Liver (tissue), 9 donors: Measurements from ENCODE around the gene TBC1D4. TPM values are rescaled to one million over a fixed set of nuclear protein-coding genes. Genes with fewer than 3 reads are reported as not detected.
"Not testable (repeated sequence)": the region's sequence is repeated elsewhere in the genome, so short reads cannot be mapped to it uniquely, and the experiment has no call there.

Source experiments
- DNase-seq: peaks from one replicate; pipeline ENCODE4 v3.0.0-alpha.2; 2017; ENCODE audit warnings: low spot score
- H3K27ac ChIP-seq, 2 donors: one replicate each; pipeline ENCODE4 v1.7.0; 2013; ENCODE audit warnings: inconsistent platforms in 2 of 2, low read length in 2 of 2, control low read depth in 1 of 2, low read depth in 1 of 2, mild to moderate bottlenecking in 1 of 2
- H3K27me3 ChIP-seq, 4 donors: one replicate each; pipeline versions ENCODE4 v1.6.1 to v1.7.0; 2013; ENCODE audit warnings: low read length in 3 of 4, inconsistent platforms in 1 of 4, mild to moderate bottlenecking in 1 of 4, moderate library complexity in 1 of 4; ENCODE audit not compliant: control insufficient read depth in 4 of 4, insufficient read depth in 4 of 4
- H3K36me3 ChIP-seq, 4 donors: one replicate each; pipeline versions ENCODE4 v1.6.1 to v1.7.0; 2013; ENCODE audit warnings: low read length in 3 of 4, mild to moderate bottlenecking in 3 of 4, low read depth in 1 of 4, moderate library complexity in 1 of 4; ENCODE audit not compliant: control insufficient read depth in 4 of 4, insufficient read depth in 3 of 4
- H3K4me1 ChIP-seq, 4 donors: one replicate each; pipeline versions ENCODE4 v1.6.1 to v1.7.0; 2013; ENCODE audit warnings: low read length in 3 of 4, mild to moderate bottlenecking in 3 of 4, moderate library complexity in 1 of 4; ENCODE audit not compliant: control insufficient read depth in 4 of 4, insufficient read depth in 4 of 4
- H3K4me3 ChIP-seq, 3 donors: one replicate each; pipeline versions ENCODE4 v1.6.1 to v1.7.0; 2013; ENCODE audit warnings: low read length in 3 of 3, control low read depth in 1 of 3, low read depth in 1 of 3, mild to moderate bottlenecking in 1 of 3
- H3K9ac ChIP-seq, 2 donors: one replicate each; pipeline ENCODE4 v1.7.0; 2013; ENCODE audit warnings: low read length in 2 of 2, mild to moderate bottlenecking in 2 of 2, moderate library complexity in 2 of 2, control low read depth in 1 of 2, low read depth in 1 of 2
- H3K9me3 ChIP-seq, 4 donors: one replicate each; pipeline versions ENCODE4 v1.6.1 to v1.7.0; 2013; ENCODE audit warnings: low read length in 3 of 4; ENCODE audit not compliant: control insufficient read depth in 4 of 4
- ATF3 ChIP-seq: IDR thresholded peaks from 2 replicates; pipeline ENCODE4 v1.6.1; 2016; ENCODE audit warnings: antibody characterized with exemption
- FOXA1 ChIP-seq: IDR thresholded peaks from 2 replicates; pipeline ENCODE4 v1.6.1; 2016; ENCODE audit warnings: antibody characterized with exemption
- FOXA2 ChIP-seq: IDR thresholded peaks from 2 replicates; pipeline ENCODE4 v1.6.1; 2016; ENCODE audit warnings: antibody characterized with exemption
- GABPA ChIP-seq, 2 donors: IDR thresholded peaks in 1 of 2; conservative IDR thresholded peaks in 1 of 2; 2 replicates each; pipeline ENCODE4 v1.6.1; 2016; ENCODE audit warnings: antibody characterized with exemption in 2 of 2, mild to moderate bottlenecking in 1 of 2, moderate library complexity in 1 of 2
- MAX ChIP-seq: IDR thresholded peaks from 2 replicates; pipeline ENCODE4 v1.6.1; 2016; ENCODE audit warnings: antibody characterized with exemption
- NR2F2 ChIP-seq: IDR thresholded peaks from 2 replicates; pipeline ENCODE4 v1.6.1; 2016; ENCODE audit warnings: antibody characterized with exemption
- RAD21 ChIP-seq, 2 donors: IDR thresholded peaks; 2 replicates each; pipeline ENCODE4 v1.6.1; 2016; ENCODE audit warnings: antibody characterized with exemption in 2 of 2, mild to moderate bottlenecking in 2 of 2
- RXRA ChIP-seq, 2 donors: IDR thresholded peaks; 2 replicates each; pipeline ENCODE4 v1.6.1; 2017 to 2018; ENCODE audit warnings: antibody characterized with exemption in 2 of 2, mild to moderate bottlenecking in 1 of 2
- WGBS: extraction: QIAGEN DNeasy Blood & Tissue Kit; methylation state at CpG from one replicate; pipeline ENCODE4 v1.1.7; 2013; 5-methylcytosine and 5-hydroxymethylcytosine counted together
- polyA plus RNA-seq, 2 donors: library from polyadenylated mRNA; stranded (reverse) in 1 of 2; unstranded in 1 of 2; fragments of 200-250 nt in 1 of 2; fragments of >200 nt in 1 of 2; fragmentation: Nextera tagmentation in 1 of 2; extraction: Ambion mirVana in 1 of 2; gene quantifications; one replicate each; pipeline versions ENCODE4 v1.2.1 to v1.2.3, GENCODE V29; 2013 to 2015
- total RNA-seq, 2 donors: library from RNA; depleted of rRNA; stranded (reverse); fragments of >200 nt; gene quantifications; one replicate each; pipeline ENCODE4 v1.2.3, GENCODE V29; 2014
- donor health status: healthy.
- donor health status: healthy.
- donor health status: healthy.
- donor health status: healthy.
- donor health status: healthy.

TBC1D4 gene
- total and polyA plus RNA-seq, 4 donors, result 2.3 to 11.1 (median 6.5) TPM

GRCh38 chr13:75437582-75438318 lies 44.2 kb downstream of the TBC1D4 start:
- Histone ChIP-seq H3K4me1 (peaks cover 3 to 10% (median 7%) of the 10 kb centered on the region in 4 donors), H3K27me3 (no peaks in the 10 kb centered on the region), H3K36me3 (no peaks in the 10 kb centered on the region), H3K9me3 (no peaks in the 10 kb centered on the region), H3K4me3 (no peak overlapping the region), H3K27ac (no peak overlapping the region), H3K9ac (no peak overlapping the region)
- WGBS, result 52% methylated on average over 4 of the region's 4 CpGs
- TF ChIP-seq GABPA (IDR thresholded peaks at IDR 0.05 in 1 of 2, conservative IDR thresholded peaks at IDR 0.05 in 1 of 2) (no peak), NR2F2 (peak; percentile 19)
- DNase-seq, result no peak

- H3K27me3 ChIP-seq, result not testable (repeated sequence)
Observed at GRCh38 chr13:75434126-75434525, 47.8 kb downstream of the TBC1D4 start.

GRCh38 chr13:75432811-75433244 lies 49.1 kb downstream of the TBC1D4 start:
- no peak for DNase-seq

More at GRCh38 chr13:75434126-75434525, 47.8 kb downstream of the TBC1D4 start:
- WGBS, result 98% methylated on average over 2 of the region's 2 CpGs
- H3K27ac ChIP-seq, H3K4me3 ChIP-seq, DNase-seq, H3K9me3 ChIP-seq, H3K4me1 ChIP-seq, H3K36me3 ChIP-seq, H3K9ac ChIP-seq: not testable (repeated sequence)

GRCh38 chr13:75432045-75432444 lies 49.9 kb downstream of the TBC1D4 start:
- Histone ChIP-seq H3K9ac (no peak overlapping the region), H3K27ac (no peak overlapping the region), H3K4me3 (no peak overlapping the region), H3K36me3 (no peaks in the 10 kb centered on the region), H3K4me1 (no peaks in the 10 kb centered on the region), H3K9me3 (no peaks in the 10 kb centered on the region), H3K27me3 (no peaks in the 10 kb centered on the region)
- TF ChIP-seq ATF3, result no peak
- TF ChIP-seq RAD21 (IDR thresholded peaks at IDR 0.05), result peak; percentile 15 to 37
- WGBS, result 49% methylated on average over 2 of the region's 2 CpGs
- no peak for DNase-seq

More at GRCh38 chr13:75432811-75433244, 49.1 kb downstream of the TBC1D4 start:
- peaks cover 0 to 2% (median 0%) of the 10 kb centered on the region in 4 donors for H3K4me1 ChIP-seq
- 88% methylated on average over 5 of the region's 5 CpGs for WGBS
- no peaks in the 10 kb centered on the region for H3K9me3 ChIP-seq
- H3K27me3 ChIP-seq, result no peaks in the 10 kb centered on the region
- no peak for TF ChIP-seq GABPA (IDR thresholded peaks at IDR 0.05 in 1 of 2, conservative IDR thresholded peaks at IDR 0.05 in 1 of 2)
- TF ChIP-seq MAX, result no peak
- no peak for TF ChIP-seq FOXA1
- no peak for TF ChIP-seq RXRA (IDR thresholded peaks at IDR 0.05)
- TF ChIP-seq FOXA2, result no peak
- no peak overlapping the region for H3K4me3 ChIP-seq
- H3K36me3 ChIP-seq, result no peaks in the 10 kb centered on the region
- no peak overlapping the region for H3K9ac ChIP-seq
- H3K27ac ChIP-seq, result no peak overlapping the region
